GM19395 (cell line): ENCODE measurements around the gene ZDHHC19.
"Not testable (repeated sequence)": the region's sequence is repeated elsewhere in the genome, so short reads cannot be mapped to it uniquely, and the experiment has no call there.

ENCODE experiments used
- ATAC-seq: cut with Tn5 transposase; IDR thresholded peaks from one replicate; pipeline ENCODE4 v1.9.1; 2021; ENCODE audit warnings: mild to moderate bottlenecking, moderate library complexity; ENCODE audit not compliant: unreplicated experiment

The ZDHHC19 gene

DNA sequence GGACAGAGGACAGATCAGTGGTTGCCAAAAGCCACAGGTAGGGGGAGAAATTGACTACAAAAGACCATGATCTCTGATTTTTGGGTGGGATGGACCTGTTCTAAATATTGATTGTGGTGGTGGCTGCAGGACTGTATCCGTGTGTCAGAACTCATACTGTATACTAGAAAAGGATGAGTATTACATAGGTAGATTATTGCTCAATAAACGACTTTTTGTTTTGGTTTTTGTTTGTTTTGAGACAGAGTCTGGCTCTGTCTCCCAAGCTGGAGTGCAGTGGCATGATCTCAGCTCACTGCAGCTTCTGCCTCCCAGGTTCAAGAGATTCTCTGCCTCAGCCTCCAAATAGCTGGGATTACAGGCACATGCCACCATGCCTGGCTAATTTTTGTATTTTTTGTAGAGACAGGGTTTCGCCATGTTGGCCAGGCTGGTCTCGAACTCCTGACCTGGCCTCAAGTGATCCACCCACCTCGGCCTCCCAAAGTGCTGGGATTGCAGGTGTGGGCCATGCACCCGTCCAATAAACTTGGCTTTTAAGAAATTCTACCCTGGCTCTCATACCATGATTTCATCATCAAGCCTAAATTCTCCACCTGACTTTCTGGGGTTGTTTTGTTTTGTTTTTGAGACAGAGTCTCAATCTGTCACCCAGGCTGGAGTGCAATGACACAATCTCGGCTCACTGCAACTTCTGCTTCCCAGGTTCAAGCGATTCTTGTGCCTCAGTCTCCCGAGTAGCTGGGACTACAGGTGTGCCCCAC lies 5.6 kb downstream of the ZDHHC19 start:
- not testable (repeated sequence) for ATAC-seq

DNA sequence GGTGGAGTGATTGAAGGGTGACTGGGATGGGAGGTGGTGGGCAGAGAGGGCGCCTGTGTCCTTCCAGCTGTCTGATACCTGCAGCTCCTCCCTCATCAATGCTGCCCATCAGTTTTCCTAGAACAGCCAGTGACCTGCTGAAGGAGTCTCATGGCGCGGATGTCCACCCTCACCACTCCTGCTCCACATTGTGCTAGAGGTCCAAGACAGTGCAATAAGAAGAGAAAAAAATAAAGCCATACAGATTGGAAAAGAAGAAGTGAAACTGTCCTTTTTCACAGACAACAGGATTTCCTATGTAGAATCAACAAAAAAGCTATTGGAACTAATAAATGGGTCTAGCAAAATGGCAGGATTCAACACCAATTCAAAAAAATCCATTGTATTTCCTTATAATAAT lies 7.4 kb downstream of the ZDHHC19 start:
- no peak for ATAC-seq

- ATAC-seq: peak; percentile 65
Observed at GRCh38 chr3:196202516-196202970, 8.7 kb downstream of the ZDHHC19 start.

DNA sequence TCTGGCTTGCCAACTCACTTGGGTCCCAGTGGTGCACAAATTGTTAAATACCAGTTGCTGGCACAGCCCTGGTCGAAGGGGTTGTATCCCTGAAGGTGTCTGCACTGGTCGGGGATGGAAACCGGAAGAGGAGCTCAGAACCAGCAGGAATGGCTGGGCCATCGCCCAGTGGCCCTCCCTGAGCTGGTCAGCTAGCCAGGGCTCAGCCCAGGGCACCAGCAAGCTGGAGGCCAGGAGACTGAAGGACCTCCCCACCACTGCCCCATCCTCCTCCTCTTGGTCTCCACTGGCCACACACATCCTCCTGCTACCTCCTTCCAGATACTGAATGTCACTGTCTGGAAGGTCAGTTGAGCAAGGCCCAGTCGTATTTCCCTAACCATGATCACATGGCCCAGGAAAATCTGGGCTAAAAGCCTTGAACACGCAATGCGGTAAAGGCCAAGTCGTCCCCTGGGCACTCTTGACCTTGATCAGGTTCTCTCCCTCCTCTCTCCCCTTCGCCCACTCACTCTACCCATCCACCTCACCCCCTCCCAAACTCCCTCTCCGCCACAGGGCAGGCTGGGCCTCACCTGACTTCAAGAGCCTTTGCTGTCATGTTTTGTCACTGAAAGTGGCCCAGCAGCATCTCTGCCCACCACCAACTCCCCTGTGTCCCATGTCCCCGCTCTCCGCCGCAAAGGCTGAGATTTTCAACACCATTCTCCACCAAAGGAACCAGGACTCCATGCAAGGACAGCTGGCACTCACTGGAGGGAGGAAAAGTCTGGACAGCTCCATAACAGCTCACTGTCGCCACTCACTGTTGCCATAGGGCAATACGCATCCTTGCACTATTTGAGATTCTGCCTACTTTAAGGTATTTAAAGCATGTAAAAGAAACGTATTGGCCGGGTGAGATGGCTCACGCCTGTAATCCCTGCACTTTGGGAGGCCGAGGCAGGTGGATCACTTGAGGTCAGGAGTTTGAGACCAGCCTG lies 12.1 kb downstream of the ZDHHC19 start:
- no peak for ATAC-seq

- ATAC-seq: no peak
Observed at GRCh38 chr3:196198081-196198675, 13.0 kb downstream of the ZDHHC19 start.

DNA sequence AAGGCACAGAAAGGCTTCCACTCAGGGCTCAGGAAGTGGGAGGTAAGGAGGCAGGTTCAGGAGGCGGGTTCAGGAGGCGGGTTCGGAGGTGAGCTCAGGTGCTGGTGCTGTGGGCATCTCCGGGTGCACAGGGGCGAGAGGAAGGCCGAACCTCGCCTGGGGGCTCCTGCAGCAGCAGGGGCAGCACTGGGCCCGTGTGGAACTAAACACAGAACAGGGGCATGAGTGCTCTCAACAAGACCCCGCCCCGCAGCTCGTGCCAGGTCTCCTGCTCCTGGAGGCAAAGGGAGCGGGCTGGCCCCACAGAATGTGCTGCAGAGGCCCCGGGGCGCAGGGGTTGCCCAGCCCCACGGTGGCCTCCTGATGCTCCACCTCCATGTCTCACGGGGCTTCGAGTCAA lies 13.7 kb downstream of the ZDHHC19 start:
- no peak for ATAC-seq

- no peak for ATAC-seq
Observed at GRCh38 chr3:196195664-196196265, 15.4 kb downstream of the ZDHHC19 start.

DNA sequence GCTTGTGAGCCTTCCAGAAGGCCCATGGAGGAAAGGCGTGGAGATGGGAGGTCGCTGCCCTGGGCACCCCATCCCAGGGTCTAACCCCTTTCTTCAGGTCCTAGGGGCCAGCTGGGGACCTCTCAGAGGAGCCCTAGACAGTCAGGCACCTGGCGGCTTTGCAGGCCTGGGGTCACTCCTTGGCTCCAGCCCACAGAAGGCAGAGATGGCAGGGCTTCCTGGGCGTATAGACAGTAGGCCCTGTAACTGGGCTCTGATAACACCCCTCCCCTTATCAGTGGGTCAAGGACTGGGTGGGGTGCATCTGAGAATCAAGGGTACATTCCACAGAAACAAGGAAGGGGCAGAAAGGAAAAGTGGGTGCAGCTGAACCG lies 16.7 kb downstream of the ZDHHC19 start:
- ATAC-seq: no peak

GRCh38 chr3:196193736-196194541 lies 17.3 kb downstream of the ZDHHC19 start:
- ATAC-seq: no peak

GRCh38 chr3:196193133-196193735 lies 18.0 kb downstream of the ZDHHC19 start:
- no peak for ATAC-seq

DNA sequence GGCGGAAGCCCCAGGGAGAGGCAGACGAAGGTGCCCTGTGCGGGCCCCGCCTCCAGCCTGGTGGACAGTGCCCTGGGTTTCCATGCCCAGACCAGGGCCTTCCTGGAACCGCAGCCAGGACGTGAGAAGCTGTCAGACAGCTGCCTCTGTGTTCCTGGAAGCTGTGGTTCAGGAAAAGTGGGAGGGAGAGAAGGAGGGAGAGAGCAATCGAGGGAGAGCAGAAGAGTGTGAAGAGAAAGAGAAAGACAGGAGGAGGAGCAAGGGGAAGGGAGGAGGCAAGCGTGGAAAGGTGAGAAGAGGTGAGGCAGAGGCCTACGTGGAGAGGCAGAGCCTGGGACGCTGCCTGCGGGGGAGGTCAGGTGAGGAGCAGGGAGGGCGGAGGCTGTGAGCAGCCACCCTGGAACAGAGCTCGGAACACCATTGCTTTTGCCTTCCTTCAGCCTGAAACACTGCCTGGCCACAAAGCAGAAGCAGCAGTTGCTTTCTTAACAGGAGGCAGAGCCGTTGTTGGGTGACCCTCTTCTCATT lies 18.6 kb downstream of the ZDHHC19 start:
- peak; percentile 30 for ATAC-seq

DNA sequence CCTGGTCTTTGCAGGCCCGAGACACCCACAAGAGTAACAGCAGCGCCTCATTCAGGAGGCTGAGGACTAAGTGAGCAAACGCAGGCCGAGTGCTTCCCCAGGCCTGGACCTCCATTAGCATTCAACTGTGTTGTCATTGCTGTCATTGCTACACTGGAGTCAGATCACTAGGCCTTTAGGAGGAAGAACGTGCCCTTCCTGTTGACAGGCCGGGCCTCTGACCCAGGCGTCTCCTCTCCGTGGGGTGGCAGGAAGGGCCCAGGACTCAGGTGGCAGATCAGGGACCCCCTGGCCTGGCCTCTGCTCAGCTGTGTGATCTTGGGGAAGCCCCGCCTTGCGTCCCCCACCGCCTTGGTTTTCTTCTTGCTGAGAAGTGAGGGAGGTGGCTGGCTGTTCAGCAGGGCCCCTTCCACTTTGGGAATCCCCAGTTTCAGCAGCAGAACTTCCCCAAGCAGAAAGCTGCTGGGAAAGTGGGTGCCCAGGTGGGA lies 19.1 kb downstream of the ZDHHC19 start:
- ATAC-seq: peak; percentile 51

DNA sequence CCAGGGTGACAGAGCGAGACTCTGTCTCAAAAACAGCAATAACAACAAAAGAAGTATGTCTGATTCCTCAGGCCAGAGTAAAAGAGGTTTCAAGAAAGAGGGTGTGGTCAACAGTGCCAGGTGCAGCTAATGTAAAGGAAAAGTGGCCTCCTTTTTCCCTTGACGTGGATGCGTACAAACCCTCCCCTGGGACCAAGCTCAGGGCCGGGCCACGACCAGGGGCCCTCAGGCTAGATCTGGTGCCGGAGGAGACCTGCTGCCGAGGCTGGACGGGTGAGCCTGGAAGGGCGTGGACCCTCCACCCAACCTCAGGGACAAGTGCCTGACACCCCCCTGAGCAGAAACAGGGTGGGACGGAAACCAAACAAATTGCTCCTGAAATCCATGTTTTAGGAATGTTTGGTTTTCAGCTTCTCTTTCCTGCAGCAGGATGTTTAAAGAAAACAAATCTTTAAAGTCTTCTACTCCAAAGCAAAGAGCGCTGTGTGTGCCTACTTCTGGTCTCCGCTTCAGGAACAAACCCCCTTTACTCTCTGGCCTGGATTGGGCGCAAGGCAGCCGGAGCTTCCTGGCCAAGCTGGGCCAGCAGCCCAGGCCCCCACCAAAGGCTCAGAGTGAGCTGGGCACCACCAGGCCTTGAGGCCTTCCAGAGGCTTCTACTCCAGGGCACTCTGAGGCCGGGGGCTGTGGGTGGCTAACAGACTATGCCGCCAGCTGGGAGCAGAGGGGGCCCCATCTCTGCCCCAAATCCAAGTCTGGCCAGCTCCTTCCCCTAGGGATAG lies 21.4 kb downstream of the ZDHHC19 start:
- ATAC-seq: no peak

GRCh38 chr3:196186651-196187573 lies 24.3 kb downstream of the ZDHHC19 start:
- ATAC-seq: peak; percentile 61

DNA sequence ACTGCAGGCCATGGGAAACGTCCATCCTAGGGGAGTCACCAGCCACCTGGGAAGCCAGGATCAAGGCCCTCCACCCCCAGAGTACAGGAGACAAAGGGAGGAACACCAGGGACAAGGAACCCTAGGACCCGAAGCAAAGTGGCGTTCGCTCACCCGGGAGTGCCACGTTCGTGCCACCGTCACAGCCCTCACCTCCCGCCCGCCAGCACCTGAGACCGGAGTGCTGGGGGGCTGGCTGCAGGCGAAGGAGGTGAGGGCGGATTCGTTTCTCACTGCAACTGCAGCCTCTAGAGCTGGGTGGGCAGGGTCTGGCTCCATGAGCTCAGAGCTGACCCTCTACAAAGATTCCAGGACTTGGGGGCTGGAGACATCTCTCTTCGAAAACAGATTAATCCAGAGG lies 26.3 kb downstream of the ZDHHC19 start:
- ATAC-seq: no peak

DNA sequence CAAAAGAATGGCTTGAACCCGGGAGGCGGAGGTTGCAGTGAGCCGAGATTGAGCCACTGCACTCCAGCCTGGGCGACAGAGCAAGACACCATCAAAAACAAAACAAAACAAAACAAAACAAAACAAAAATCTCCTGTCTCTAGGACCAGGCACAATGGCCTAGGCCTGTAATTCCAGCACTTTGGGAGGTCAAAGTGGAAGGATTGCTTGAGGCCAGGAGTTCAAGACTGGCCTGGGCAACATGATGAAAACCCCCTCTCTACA lies 27.1 kb downstream of the ZDHHC19 start:
- ATAC-seq: not testable (repeated sequence)

DNA sequence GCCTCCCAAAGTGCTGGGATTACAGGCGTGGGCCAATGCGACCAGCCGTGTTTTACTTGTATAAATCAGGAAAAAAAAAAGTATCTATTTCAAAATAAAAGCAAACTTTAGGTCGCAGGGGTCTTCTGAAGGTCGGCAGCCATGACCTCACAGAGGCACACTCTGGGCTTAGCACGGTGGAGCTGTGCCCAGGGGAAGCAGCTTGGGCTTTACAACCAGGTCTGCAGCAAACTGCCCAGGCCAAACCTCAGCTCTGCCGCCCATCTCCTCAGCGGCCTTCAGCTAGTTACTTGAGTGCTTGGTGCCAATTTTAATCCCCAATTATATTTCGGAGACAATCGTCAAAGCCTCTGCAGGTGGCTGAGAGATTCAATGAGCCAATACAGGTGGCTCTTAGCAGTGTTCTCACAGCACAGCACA lies 30.1 kb downstream of the ZDHHC19 start:
- no peak for ATAC-seq

GRCh38 chr3:196180346-196180745 lies 30.9 kb downstream of the ZDHHC19 start:
- ATAC-seq: no peak
